GM12878 (cell line): ENCODE measurements around the gene HACE1. TPM values are rescaled to one million over a fixed set of nuclear protein-coding genes. Genes with fewer than 3 reads are reported as not detected.

Experiments
- ATAC-seq: fragments of 200-7000 bp; cut with Tn5 transposase; 3 replicates; pipeline ENCODE4 v1.9.1; 2020; ENCODE audit warnings: mild to moderate bottlenecking, moderate library complexity
- BruUV-seq: library from RNA; stranded (reverse); fragments of 400-500 nt; replicated peaks from 2 replicates; lab custom pipeline; 2021; lab: Mats Ljungman, UMichigan
- CTCF ChIA-PET: fragments of 300-600 bp; sonication (Branson Sonifier 250); formaldehyde crosslinking; extraction: SDS; loops from one replicate; lab custom pipeline; 2021; ENCODE audit warnings: inconsistent platforms; lab: Yijun Ruan, JAX
- POLR2A ChIA-PET: fragments of 350-600 bp; formaldehyde crosslinking; extraction: SDS; loops from one replicate; lab custom pipeline; 2021; ENCODE audit warnings: inconsistent platforms; lab: Charles Lee
- RAD21 ChIA-PET: fragments of 300-600 bp; sonication (Branson Sonifier 250); formaldehyde crosslinking; loops from one replicate; lab custom pipeline; 2023; ENCODE audit warnings: antibody characterized with exemption; ENCODE audit not compliant: unreplicated experiment; lab: Charles Lee
- SMC1A ChIA-PET: fragments of 300-600 bp; sonication (Branson Sonifier 250); formaldehyde crosslinking; loops from one replicate; lab custom pipeline; 2023; ENCODE audit not compliant: unreplicated experiment, uncharacterized antibody; lab: Charles Lee
- DNase-seq: peaks from one replicate; pipeline ENCODE4 v3.0.0-alpha.2; 2011; ENCODE audit warnings: low read depth, low spot score
- FAIRE-seq: peaks from 3 replicates; lab custom pipeline; 2011; peaks lifted over from hg19 to GRCh38; lab: Jason Lieb, UNC
- H2AFZ ChIP-seq: 2 replicates; pipeline ENCODE4 v1.6.0; 2011; ENCODE audit warnings: low read depth, low read length, control low read depth; ENCODE audit not compliant: control insufficient read depth
- H3K27ac ChIP-seq: 2 replicates; pipeline ENCODE4 v1.5.1; 2011; ENCODE audit warnings: control low read depth; ENCODE audit not compliant: control insufficient read depth, insufficient read depth
- H3K27me3 ChIP-seq, 2 experiments: replicated peaks in 1 of 2; 2 replicates each; pipeline versions ENCODE4 v1.6.0 to v1.6.1; 2011; ENCODE audit warnings: low read length in 1 of 2; ENCODE audit not compliant: control insufficient read depth in 2 of 2, insufficient read depth in 2 of 2
- H3K36me3 ChIP-seq, 2 experiments: 2 replicates each; pipeline ENCODE4 v1.5.1; 2011; ENCODE audit warnings: low read length in 1 of 2; ENCODE audit not compliant: control insufficient read depth in 2 of 2, insufficient read depth in 2 of 2
- H3K4me1 ChIP-seq: 2 replicates; pipeline ENCODE4 v1.6.1; 2011; ENCODE audit warnings: mild to moderate bottlenecking, low read length, moderate library complexity, mixed read lengths; ENCODE audit not compliant: control insufficient read depth, insufficient read depth
- H3K4me2 ChIP-seq: 2 replicates; pipeline ENCODE4 v1.6.0; 2011; ENCODE audit warnings: control low read depth; ENCODE audit not compliant: control insufficient read depth, insufficient read depth
- H3K4me3 ChIP-seq: fragments of 200-600 bp; sonication (generic); 2 replicates; pipeline ENCODE4 v1.5.1; 2016
- H3K79me2 ChIP-seq: 2 replicates; pipeline ENCODE4 v1.6.0; 2011; ENCODE audit warnings: low read length; ENCODE audit not compliant: control insufficient read depth, insufficient read depth
- H3K9ac ChIP-seq: 2 replicates; pipeline ENCODE4 v1.8.0; 2011; ENCODE audit warnings: low read length, control low read depth, mixed read lengths; ENCODE audit not compliant: control insufficient read depth, insufficient read depth
- H3K9me3 ChIP-seq: replicated peaks from 3 replicates; pipeline ENCODE4 v1.5.1; 2011; ENCODE audit warnings: mild to moderate bottlenecking, low read length; ENCODE audit not compliant: control insufficient read depth, insufficient read depth
- H4K20me1 ChIP-seq: 2 replicates; pipeline ENCODE4 v1.6.0; 2011; ENCODE audit not compliant: control insufficient read depth, insufficient read depth
- ATF7 ChIP-seq: fragments of 450-650 bp; IDR thresholded peaks from 2 replicates; pipeline ENCODE4 v1.6.1; 2016; ENCODE audit warnings: low read depth, mild to moderate bottlenecking
- CHD4 ChIP-seq: fragments of 200-600 bp; sonication (generic); IDR thresholded peaks from 2 replicates; pipeline ENCODE4 v1.6.1; 2016; ENCODE audit warnings: mild to moderate bottlenecking
- EED ChIP-seq: sonication (generic); IDR thresholded peaks from 2 replicates; pipeline ENCODE4 v1.6.1; 2016; ENCODE audit warnings: antibody characterized with exemption, low read depth
- ETV6 ChIP-seq, 2 experiments: fragments of 450-650 bp in 1 of 2; IDR thresholded peaks in 1 of 2; conservative IDR thresholded peaks in 1 of 2; 2 replicates each; pipeline ENCODE4 v1.6.1; 2014; ENCODE audit warnings: antibody characterized with exemption in 1 of 2, borderline replicate concordance in 1 of 2, low read depth in 1 of 2, mild to moderate bottlenecking in 1 of 2, moderate library complexity in 1 of 2
- FOS ChIP-seq: IDR thresholded peaks from 3 replicates; pipeline ENCODE4 v1.6.1; 2011; ENCODE audit warnings: borderline replicate concordance; ENCODE audit not compliant: insufficient read length; ENCODE audit errors: extremely low read depth
- FOXK2 ChIP-seq: fragments of 450-650 bp; IDR thresholded peaks from 2 replicates; pipeline ENCODE4 v1.6.1; 2017; ENCODE audit warnings: mild to moderate bottlenecking, moderate library complexity
- HDAC2 ChIP-seq: fragments of 200-600 bp; sonication (generic); IDR thresholded peaks from 2 replicates; pipeline ENCODE4 v1.6.1; 2017
- IRF4 ChIP-seq: IDR thresholded peaks from 2 replicates; pipeline ENCODE4 v1.6.1; 2011; ENCODE audit warnings: low read depth, low read length
- KDM1A ChIP-seq: fragments of 200-600 bp; sonication (generic); IDR thresholded peaks from 2 replicates; pipeline ENCODE4 v1.6.1; 2016; ENCODE audit warnings: borderline replicate concordance
- NFYB ChIP-seq: IDR thresholded peaks from 2 replicates; pipeline ENCODE4 v1.6.1; 2011; ENCODE audit warnings: low read depth, mild to moderate bottlenecking, low read length, improper control_type of control experiment, moderate library complexity; ENCODE audit not compliant: insufficient read depth
- RUNX3 ChIP-seq: IDR thresholded peaks from 2 replicates; pipeline ENCODE4 v1.6.1; 2012; ENCODE audit warnings: low read length, inconsistent platforms
- SP1 ChIP-seq: IDR thresholded peaks from one replicate; pipeline ENCODE4 v1.6.1; 2011; ENCODE audit warnings: low read depth, low read length
- STAT1 ChIP-seq: fragments of 450-650 bp; conservative IDR thresholded peaks from 2 replicates; pipeline ENCODE4 v1.6.1; 2014; ENCODE audit warnings: antibody characterized with exemption, mild to moderate bottlenecking
- ZNF207 ChIP-seq: fragments of 450-650 bp; IDR thresholded peaks from 2 replicates; pipeline ENCODE4 v1.6.1; 2014; ENCODE audit warnings: antibody characterized with exemption, mild to moderate bottlenecking, borderline replicate concordance
- ZNF384 ChIP-seq: IDR thresholded peaks from 2 replicates; pipeline ENCODE4 v1.6.1; 2012; ENCODE audit warnings: low read depth, mild to moderate bottlenecking, low read length, improper control_type of control experiment, borderline replicate concordance
- WGBS: methylation state at CpG from one replicate; pipeline ENCODE4 v1.1.6; 2016; ENCODE audit warnings: low lambda C conversion rate; ENCODE audit not compliant: insufficient replicate concordance, insufficient coverage; ENCODE audit errors: missing lambda C conversion rate; 5-methylcytosine and 5-hydroxymethylcytosine counted together
- in situ Hi-C: fragments of 300-500 bp; cut with MboI; formaldehyde crosslinking; loops from 9 replicates; pipeline ENCODE4 v1.14.3; 2018; ENCODE audit warnings: mixed read lengths
- intact Hi-C: fragments of 100-400 bp; cut with micrococcal nuclease; formaldehyde crosslinking; loops from one replicate; pipeline ENCODE4 v1.14.2; 2022; ENCODE audit not compliant: unreplicated experiment
- polyA plus RNA-seq, 11 experiments: library from polyadenylated mRNA; depleted of rRNA in 4 of 11; unstranded in 6 of 11; stranded (reverse) in 5 of 11; fragments of >200 nt; fragmentation: Nextera tagmentation in 4 of 11; fragmentation: Illumina TruSeq in 1 of 11; extraction: Ambion mirVana in 4 of 11; extraction: Trizol in 1 of 11; gene quantifications; 1 replicate in 1 of 11; 2 replicates in 10 of 11; pipeline versions ENCODE4 v1.2.1 to v1.2.3, GENCODE V29; 2011 to 2016; ENCODE audit warnings: inconsistent platforms in 2 of 11, missing spikeins in 2 of 11, low read depth in 1 of 11
- total RNA-seq, 4 experiments: library from RNA; depleted of rRNA in 3 of 4; stranded (reverse); fragments of >200 nt in 3 of 4; fragmentation: Illumina TruSeq in 1 of 4; extraction: Trizol in 1 of 4; gene quantifications; 2 replicates each; pipeline versions ENCODE4 v1.2.1 to v1.2.3, GENCODE V29; 2013 to 2021
- TF ChIP-seq, protein P1 (sequence below): IDR thresholded peaks from 2 replicates; pipeline ENCODE4 v1.6.1; 2012; ENCODE audit warnings: low read length, inconsistent platforms

HACE1 gene
- total and polyA plus RNA-seq, 10 of the 15 experiments (the other 5 are each of a cell fraction or from before 2014, with no cell fraction given) = 1.6 to 16.9 (median 5.6) TPM

DNA sequence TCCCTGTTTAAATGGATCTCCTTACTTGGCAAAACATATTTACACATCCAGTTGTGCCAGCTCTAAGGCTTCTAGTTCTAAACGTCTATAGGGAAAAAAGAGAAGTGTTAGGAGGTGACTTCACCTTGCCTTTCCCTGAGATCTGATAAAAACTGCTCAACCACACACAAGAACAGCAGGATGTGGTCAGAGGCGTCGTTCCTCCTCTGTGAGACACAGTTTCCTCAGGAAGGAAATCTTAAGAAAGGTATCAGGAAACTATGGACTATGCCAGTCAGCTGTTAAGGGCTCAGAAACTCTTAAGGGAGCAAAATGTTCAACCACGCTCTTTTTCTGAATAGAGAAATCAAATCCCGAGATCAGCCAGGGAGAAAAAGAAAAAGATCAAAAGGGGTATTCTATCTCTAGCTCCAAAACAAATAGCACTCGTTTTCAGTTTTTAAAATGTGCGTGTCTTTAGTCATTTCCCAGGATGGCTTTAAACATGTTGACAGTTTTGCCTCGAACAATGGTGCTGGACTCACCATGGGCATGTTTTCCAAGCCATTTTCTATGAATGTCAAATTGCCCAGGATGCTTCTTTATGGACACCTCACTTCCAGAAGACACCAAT is 154.5 kb downstream of the HACE1 start:
- no peak for ATAC-seq
- no peak for FAIRE-seq
- ChIA-PET SMC1A (interaction anchor here (1.5 kb wide), 1 partner anchor 55 kb away, joined by 3 read pairs; no protein-coding TSS in a partner anchor), CTCF (interaction anchor here (1.2 to 1.4 kb wide), 3 partner anchors 21 to 193 kb away, joined by 3 to 5 read pairs (median 3); no protein-coding TSS in a partner anchor), RAD21 (no interaction called here), POLR2A (no interaction called here)
- intact Hi-C loops = no loop called here
- no peaks in the 10 kb centered on the region for H4K20me1 ChIP-seq
- peak in 1 of 2 experiments; percentile 26; a peak in 1 of 4 replicates for TF ChIP-seq ETV6 (conservative IDR thresholded peaks at IDR 0.05 in 1 of 2, IDR thresholded peaks at IDR 0.05 in 1 of 2; ENCODE audit: borderline replicate concordance in 1 of 2, low read depth in 1 of 2)
- TF ChIP-seq RUNX3 = peak; percentile 63
- TF ChIP-seq ATF7 = no peak
- no peaks in the 10 kb centered on the region for H3K27me3 ChIP-seq
- no peak overlapping the region for H3K4me2 ChIP-seq
- no TSS peak for BruUV-seq
- H3K9me3 ChIP-seq = no peaks in the 10 kb centered on the region
- no peak overlapping the region for H3K4me3 ChIP-seq
- H3K36me3 ChIP-seq = no peaks in the 10 kb centered on the region
- no peaks in the 10 kb centered on the region for H3K79me2 ChIP-seq
- no peak for DNase-seq
- H3K4me1 ChIP-seq = no peaks in the 10 kb centered on the region
- no peak overlapping the region for H3K9ac ChIP-seq
- H3K27ac ChIP-seq = no peak overlapping the region
- WGBS = 13% methylated on average over 8 of the region's 8 CpGs
- no peak overlapping the region for H2AFZ ChIP-seq
- in situ Hi-C loops = no loop called here

DNA sequence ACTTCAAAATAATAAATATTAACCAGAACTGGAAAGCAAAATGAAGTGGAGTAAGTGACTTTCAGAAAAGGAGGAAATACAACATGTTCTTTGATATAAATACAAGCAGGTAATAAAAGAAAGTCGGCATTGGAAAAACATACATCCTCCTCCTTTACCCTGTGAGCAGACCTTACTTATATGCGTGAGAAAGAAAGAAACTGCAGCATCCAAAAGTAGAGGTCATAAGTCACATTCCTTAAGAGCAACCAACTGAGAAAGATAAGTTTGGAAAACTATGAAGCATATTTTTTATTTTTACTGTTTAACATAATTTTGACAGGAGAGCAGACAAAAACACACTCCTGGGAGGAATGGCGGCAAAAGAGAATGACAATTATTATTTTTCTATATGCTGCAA is 155.5 kb downstream of the HACE1 start:
- DNase-seq = no peak
- ChIA-PET SMC1A (interaction anchor here (1.5 kb wide), 1 partner anchor 56 kb away, joined by 3 read pairs; no protein-coding TSS in a partner anchor), POLR2A (no interaction called here), CTCF (interaction anchor here (1.2 kb wide), 1 partner anchor 194 kb away, joined by 3 read pairs; no protein-coding TSS in a partner anchor), RAD21 (no interaction called here)
- Histone ChIP-seq H3K4me1 (no peaks in the 10 kb centered on the region), H3K4me3 (no peak overlapping the region), H3K9me3 (no peaks in the 10 kb centered on the region), H2AFZ (no peak overlapping the region), H3K27ac (no peak overlapping the region), H3K36me3 (no peaks in the 10 kb centered on the region), H3K4me2 (no peak overlapping the region), H4K20me1 (no peaks in the 10 kb centered on the region), H3K27me3 (no peaks in the 10 kb centered on the region), H3K79me2 (no peaks in the 10 kb centered on the region), H3K9ac (no peak overlapping the region)
- no peak for ATAC-seq
- in situ Hi-C loops = no loop called here
- intact Hi-C loops = no loop called here
- 64% methylated on average over 3 of the region's 3 CpGs for WGBS
- no TSS peak for BruUV-seq
- no peak for FAIRE-seq
- no peak for TF ChIP-seq STAT1
- no peak for TF ChIP-seq NFYB
- no peak for TF ChIP-seq ZNF207
- no peak for TF ChIP-seq KDM1A
- no peak for TF ChIP-seq IRF4
- TF ChIP-seq, protein P1, sequence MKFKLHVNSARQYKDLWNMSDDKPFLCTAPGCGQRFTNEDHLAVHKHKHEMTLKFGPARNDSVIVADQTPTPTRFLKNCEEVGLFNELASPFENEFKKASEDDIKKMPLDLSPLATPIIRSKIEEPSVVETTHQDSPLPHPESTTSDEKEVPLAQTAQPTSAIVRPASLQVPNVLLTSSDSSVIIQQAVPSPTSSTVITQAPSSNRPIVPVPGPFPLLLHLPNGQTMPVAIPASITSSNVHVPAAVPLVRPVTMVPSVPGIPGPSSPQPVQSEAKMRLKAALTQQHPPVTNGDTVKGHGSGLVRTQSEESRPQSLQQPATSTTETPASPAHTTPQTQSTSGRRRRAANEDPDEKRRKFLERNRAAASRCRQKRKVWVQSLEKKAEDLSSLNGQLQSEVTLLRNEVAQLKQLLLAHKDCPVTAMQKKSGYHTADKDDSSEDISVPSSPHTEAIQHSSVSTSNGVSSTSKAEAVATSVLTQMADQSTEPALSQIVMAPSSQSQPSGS = no peak
- TF ChIP-seq HDAC2 = no peak
- no peak for TF ChIP-seq ZNF384
- TF ChIP-seq CHD4 = no peak
- no peak for TF ChIP-seq FOS
- no peak for TF ChIP-seq SP1
- TF ChIP-seq EED = no peak
- no peak for TF ChIP-seq FOXK2
